Measurements from ENCODE around the gene SLCO3A1.

The SLCO3A1 gene

GRCh38 chr15:92159906-92160841 is 306.7 kb downstream of the SLCO3A1 start:
- POLR2A ChIA-PET, result no interaction called here
- CTCF ChIA-PET, result interaction anchor here (0.7 to 0.8 kb wide), 2 partner anchors 453 to 521 kb away, joined by 3 read pairs; no protein-coding TSS in a partner anchor
- Histone ChIP-seq H3K4me3 (ENCODE audit: low read depth, low read length) (no peak overlapping the region), H3K36me3 (ENCODE audit: control insufficient read depth in 2 of 2, insufficient read depth in 1 of 2, low read length in 2 of 2) (no peaks in the 10 kb centered on the region), H3K4me1 (ENCODE audit: control insufficient read depth, insufficient read depth, low read length) (peaks cover 8% of the 10 kb centered on the region), H3K27ac (ENCODE audit: extremely low read depth, low read depth, low read length) (no peak overlapping the region), H3K9me3 (ENCODE audit: control insufficient read depth, insufficient read depth, low read depth, low read length) (no peaks in the 10 kb centered on the region)
- no peak for TF ChIP-seq ZNF239 (tag by site-specific recombination; IDR thresholded peaks at IDR 0.05)
- TF ChIP-seq ZNF140 (tag by site-specific recombination; IDR thresholded peaks at IDR 0.05), result no peak
- no peak for TF ChIP-seq ZNF16 (tag by site-specific recombination; IDR thresholded peaks at IDR 0.05; ENCODE audit: low read depth)
- no peak for TF ChIP-seq ZNF280C (tag by site-specific recombination; IDR thresholded peaks at IDR 0.05)
- no peak for TF ChIP-seq ZNF544 (tag by site-specific recombination; IDR thresholded peaks at IDR 0.05)

GRCh38 chr15:92161039-92161670 is 307.6 kb downstream of the SLCO3A1 start:
- H3K4me1 ChIP-seq (ENCODE audit: control insufficient read depth, insufficient read depth, low read length), result peaks cover 6% of the 10 kb centered on the region
- no peak for TF ChIP-seq ZNF416 (tag by site-specific recombination; IDR thresholded peaks at IDR 0.05)
- no peak for TF ChIP-seq KLF16 (tag by site-specific recombination; IDR thresholded peaks at IDR 0.05)
- no peak for TF ChIP-seq ZNF157 (tag by site-specific recombination; IDR thresholded peaks at IDR 0.05)
- no peak for TF ChIP-seq ZNF580 (tag by site-specific recombination; IDR thresholded peaks at IDR 0.05)
- TF ChIP-seq ZNF274 (IDR thresholded peaks at IDR 0.05; ENCODE audit: low read length), result no peak
- no peak for TF ChIP-seq ZNF274 (tag by site-specific recombination; IDR thresholded peaks at IDR 0.05; ENCODE audit: borderline replicate concordance)
- TF ChIP-seq, protein P1, sequence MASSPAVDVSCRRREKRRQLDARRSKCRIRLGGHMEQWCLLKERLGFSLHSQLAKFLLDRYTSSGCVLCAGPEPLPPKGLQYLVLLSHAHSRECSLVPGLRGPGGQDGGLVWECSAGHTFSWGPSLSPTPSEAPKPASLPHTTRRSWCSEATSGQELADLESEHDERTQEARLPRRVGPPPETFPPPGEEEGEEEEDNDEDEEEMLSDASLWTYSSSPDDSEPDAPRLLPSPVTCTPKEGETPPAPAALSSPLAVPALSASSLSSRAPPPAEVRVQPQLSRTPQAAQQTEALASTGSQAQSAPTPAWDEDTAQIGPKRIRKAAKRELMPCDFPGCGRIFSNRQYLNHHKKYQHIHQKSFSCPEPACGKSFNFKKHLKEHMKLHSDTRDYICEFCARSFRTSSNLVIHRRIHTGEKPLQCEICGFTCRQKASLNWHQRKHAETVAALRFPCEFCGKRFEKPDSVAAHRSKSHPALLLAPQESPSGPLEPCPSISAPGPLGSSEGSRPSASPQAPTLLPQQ (tag by site-specific recombination; IDR thresholded peaks at IDR 0.05), result no peak
- no peak for TF ChIP-seq ZFP3 (tag by site-specific recombination; IDR thresholded peaks at IDR 0.05; ENCODE audit: low read depth)
- no peak for TF ChIP-seq ZNF18 (tag by site-specific recombination; IDR thresholded peaks at IDR 0.05)
- CTCF ChIA-PET, result no interaction called here
- POLR2A ChIA-PET, result no interaction called here
- no peaks in the 10 kb centered on the region for H3K9me3 ChIP-seq (ENCODE audit: control insufficient read depth, insufficient read depth, low read depth, low read length)
- H3K4me3 ChIP-seq (ENCODE audit: low read depth, low read length), result no peak overlapping the region
- no peaks in the 10 kb centered on the region for H3K36me3 ChIP-seq (ENCODE audit: control insufficient read depth in 2 of 2, insufficient read depth in 1 of 2, low read length in 2 of 2)
- H3K27ac ChIP-seq (ENCODE audit: extremely low read depth, low read depth, low read length), result no peak overlapping the region

GRCh38 chr15:92162657-92163056 is 309.1 kb downstream of the SLCO3A1 start:
- Histone ChIP-seq H3K36me3 (ENCODE audit: control insufficient read depth in 2 of 2, insufficient read depth in 1 of 2, low read length in 2 of 2) (no peaks in the 10 kb centered on the region), H3K27ac (ENCODE audit: extremely low read depth, low read depth, low read length) (no peak overlapping the region), H3K9me3 (ENCODE audit: control insufficient read depth, insufficient read depth, low read depth, low read length) (no peaks in the 10 kb centered on the region), H3K4me1 (ENCODE audit: control insufficient read depth, insufficient read depth, low read length) (peaks cover 6% of the 10 kb centered on the region), H3K4me3 (ENCODE audit: low read depth, low read length) (no peak overlapping the region)
- TF ChIP-seq ZNF37A (tag by site-specific recombination; IDR thresholded peaks at IDR 0.05), result no peak
- POLR2A ChIA-PET, result no interaction called here
- CTCF ChIA-PET, result no interaction called here
